GM03348 (cell line): ENCODE data around the gene SPTBN1.

Source experiments
- DNase-seq: peaks from one replicate; pipeline ENCODE4 v3.0.0; 2012; ENCODE audit warnings: low spot score

SPTBN1 gene

GRCh38 chr2:54555318-54555837 lies 99.3 kb downstream of the SPTBN1 start:
- DNase-seq: peak; percentile 24

DNA sequence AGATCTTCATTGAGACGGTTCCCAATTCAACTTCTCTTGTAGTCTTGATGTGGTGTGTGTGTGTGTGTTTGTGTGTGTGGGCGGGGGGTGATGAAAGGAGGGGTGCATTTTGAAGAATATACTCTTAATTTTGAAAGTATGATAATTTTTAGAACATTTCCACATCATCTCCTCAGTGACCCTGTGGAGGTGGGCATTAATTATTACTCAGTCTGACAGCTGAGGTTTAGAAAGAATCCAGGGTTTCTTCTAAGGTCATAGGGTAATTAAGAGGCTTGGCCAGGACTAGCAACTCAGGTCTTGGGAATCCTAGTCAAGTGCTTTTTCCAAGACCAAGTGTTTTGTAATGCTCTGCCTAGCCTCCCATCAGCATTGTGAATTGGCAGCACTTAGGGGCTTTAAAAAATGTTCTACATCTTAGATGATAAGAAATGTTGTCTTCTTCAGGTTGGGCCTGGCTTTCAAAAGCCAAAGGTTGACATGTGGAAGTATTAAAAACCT lies 100.5 kb downstream of the SPTBN1 start:
- DNase-seq: peak; percentile 83

DNA sequence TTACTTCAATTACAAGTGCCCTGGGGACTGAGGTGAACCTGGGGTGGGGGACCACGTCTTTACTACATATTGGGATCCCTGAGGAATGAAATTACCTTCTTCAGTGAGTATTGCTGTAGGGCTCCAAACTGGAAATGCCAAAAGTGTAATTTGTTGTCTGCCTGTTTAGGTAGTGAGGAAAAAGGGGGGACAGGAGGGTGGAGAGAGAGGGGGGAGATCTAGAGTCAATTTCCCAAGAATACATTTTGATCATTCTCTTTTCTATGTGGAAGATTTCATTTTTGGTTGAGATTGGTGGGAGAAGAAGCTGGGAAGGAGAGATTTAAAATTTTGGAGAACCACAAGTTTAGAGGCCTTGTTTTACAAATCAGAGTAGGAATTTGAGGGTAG lies 101.1 kb downstream of the SPTBN1 start:
- DNase-seq: no peak

DNA sequence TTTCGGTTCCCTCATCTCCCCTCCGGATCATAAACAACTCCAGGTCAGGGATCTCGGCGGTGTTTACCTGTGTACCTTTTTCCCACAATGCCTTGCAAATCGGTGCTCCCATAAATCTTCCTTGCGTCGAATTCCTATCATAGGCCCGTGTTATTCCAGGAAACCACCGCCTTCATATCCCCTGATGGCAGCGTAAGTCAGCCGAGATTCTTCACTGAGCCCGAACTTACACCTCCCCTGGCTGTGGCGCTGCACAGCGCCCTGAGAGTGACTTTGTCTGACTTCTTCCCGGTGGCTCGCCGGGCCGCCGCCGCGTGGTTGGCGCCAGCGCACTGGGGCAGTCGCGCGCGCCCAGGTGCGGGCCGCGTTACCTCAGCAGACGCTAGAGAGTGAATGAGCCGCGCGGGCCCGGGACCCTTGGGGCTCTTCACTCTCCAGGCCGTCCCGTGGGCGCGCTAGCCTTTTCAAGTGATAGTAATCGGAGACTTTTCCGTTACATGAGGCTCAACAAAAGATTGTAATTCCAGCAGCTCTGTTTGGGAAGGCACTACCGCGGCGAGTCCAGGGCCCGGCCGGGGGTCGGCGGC lies 101.6 kb downstream of the SPTBN1 start:
- no peak for DNase-seq

GRCh38 chr2:54558188-54559005 lies 102.3 kb downstream of the SPTBN1 start:
- DNase-seq: peak; percentile 43

- no peak for DNase-seq
Measured at GRCh38 chr2:54559006-54559445, 102.9 kb downstream of the SPTBN1 start.

GRCh38 chr2:54559593-54560145 lies 103.5 kb downstream of the SPTBN1 start:
- DNase-seq: peak; percentile 85

- DNase-seq: peak; percentile 71
Measured at GRCh38 chr2:54560146-54560881, 104.2 kb downstream of the SPTBN1 start.

GRCh38 chr2:54561010-54561409 lies 104.9 kb downstream of the SPTBN1 start:
- no peak for DNase-seq

DNA sequence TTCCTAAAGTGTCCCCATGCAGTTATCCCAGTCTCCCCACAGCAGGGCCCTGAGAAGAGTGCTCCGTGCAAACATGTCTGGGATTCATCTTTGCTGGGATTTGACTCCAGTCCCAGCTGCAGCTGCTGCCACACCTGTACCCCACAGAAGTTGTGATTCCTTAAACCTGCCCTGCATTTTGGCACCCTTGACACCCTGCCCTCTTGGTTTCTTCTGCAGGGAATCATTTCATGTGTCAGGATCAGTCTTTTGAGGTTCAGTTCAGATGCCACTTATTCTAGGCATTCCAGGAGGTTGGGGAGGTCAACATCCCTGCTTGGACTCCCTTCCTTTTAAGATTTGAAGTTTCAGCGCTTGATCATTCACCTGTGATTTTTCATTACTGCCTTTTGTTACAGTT lies 108.3 kb downstream of the SPTBN1 start:
- no peak for DNase-seq

GRCh38 chr2:54565551-54565950 lies 109.4 kb downstream of the SPTBN1 start:
- DNase-seq: no peak

DNA sequence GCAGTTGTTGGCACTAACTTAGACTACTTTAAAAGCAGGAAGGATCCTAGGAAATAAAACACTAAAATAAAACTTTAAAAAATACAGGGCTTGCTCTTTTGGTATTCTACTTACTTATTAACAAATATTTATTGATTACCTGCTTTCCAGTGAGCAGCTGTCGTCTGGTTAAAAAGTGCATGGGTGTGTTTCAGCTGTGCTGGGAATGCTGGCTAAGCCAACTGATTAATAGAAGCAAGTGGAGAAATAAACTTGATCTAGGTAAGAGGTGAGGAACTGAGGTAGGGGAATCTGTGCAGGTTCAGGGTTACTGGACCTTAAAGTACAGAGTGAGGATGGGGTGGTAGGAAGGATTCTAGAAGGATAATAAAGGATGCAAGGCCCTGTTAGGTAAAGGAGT lies 110.8 kb downstream of the SPTBN1 start:
- no peak for DNase-seq

DNA sequence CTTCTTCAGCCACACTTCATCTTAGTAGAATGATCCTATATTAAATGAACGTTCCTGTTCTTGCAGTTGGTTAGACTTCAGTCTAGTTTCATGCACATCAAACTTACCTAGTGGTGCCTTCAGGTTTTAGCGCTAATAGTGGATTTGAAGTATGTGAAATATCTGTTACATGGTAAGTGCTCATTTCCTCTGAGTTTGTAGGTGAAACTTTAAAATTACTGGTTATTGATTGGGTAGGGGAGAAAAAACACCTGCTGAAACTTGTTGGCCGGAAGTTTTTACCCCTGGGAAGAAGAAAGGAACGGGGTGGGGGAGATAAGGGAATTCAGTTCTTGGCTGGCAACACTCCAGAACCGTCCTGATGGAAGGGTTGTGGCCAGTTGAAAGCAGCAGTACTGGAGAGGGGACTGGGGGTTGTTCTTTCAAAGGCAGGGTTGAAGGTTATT lies 112.8 kb downstream of the SPTBN1 start:
- DNase-seq: no peak

- no peak for DNase-seq
Measured at GRCh38 chr2:54569745-54570301, 113.7 kb downstream of the SPTBN1 start.

DNA sequence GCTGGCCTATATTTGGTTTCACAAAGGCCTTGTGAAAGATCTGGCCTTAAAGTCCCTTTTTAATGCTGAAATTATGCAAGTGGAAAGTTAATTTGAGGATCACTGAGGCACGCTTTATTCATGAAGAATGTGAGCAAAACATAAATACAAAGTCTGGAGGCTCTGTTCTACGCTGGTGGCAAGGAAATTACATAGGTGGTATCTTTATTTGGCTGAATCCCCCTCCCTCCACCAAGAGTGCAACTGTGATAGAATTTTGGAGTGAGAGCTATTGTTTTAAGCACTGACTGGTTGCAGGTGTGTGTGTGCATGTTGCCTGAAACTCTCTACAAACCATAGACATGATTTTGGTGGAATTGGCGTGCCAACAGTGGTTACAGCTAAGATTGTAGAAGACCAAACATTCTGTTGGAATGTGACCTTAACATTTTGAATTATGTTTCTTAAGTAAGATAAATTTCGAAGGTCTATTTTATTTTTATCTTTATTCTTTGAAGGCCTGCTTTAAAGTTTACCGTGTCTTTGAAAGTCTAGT lies 114.3 kb downstream of the SPTBN1 start:
- DNase-seq: no peak

GRCh38 chr2:54570925-54571694 lies 115.0 kb downstream of the SPTBN1 start:
- peak; percentile 89 for DNase-seq

DNA sequence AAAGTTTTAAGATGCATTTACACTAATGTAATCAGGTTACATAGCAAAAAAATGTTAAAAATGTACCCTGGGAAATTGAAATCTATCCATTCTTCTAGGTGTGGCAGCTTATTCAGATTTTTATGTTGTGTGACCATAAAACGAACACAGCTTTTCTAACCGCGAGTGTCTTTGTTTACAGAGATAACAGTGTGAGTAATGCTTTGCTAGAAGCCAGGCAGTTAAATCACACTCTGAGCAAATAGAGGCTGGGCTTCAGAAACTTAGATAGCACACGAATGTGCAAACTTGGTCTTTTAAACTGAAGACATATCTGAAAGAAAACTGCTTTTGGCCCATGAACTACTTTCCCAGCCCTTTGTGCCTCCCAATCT lies 116.1 kb downstream of the SPTBN1 start:
- peak; percentile 78 for DNase-seq

DNA sequence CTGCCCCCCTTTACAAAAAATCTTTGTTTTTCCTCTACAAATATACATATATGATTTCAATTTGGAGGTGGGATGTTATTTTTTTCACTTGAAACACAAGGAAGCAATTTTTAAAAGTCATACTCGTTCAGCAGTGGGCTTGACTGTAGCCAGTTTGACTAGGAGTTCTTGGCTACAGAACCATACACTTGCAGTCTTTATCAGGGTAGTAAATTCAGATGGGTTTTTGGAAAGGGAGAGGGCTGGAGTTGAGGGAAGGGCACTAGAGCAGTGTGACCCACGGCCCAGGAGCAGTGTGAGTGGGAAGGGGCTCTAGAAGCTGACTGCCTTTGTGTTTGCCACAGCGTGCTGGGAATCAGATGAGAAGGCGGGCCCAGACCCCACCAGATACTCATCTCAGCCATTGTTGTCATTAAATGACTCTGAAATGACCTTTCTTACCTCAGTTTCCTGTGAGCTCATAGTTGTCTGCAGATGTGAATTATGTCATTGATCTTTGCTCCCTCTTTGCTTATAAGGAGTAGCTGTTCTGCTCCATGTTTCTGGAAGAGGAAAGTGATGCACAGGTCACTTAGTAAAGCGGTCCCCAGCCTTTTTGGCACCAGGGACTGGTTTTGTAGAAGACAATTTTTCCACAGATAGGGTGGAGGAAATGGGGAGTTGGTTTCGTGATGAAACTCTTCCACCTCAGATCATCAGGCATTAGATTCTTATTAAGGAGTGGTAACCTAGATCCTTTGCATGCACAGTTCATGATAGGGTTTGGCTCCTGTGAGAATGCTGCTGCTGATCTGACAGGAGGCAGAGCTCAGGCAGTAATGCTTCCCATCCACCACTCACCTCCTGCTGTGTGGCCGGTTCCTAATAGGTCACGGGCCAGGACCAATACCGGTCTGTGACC lies 116.8 kb downstream of the SPTBN1 start:
- DNase-seq: peak; percentile 35

- no peak for DNase-seq
Measured at GRCh38 chr2:54573537-54573919, 117.4 kb downstream of the SPTBN1 start.
